Measurements from ENCODE around the gene SYTL5.

Gene SYTL5

GRCh38 chrX:38165023-38165422 lies 158.7 kb downstream of the SYTL5 start:
- no peak for TF ChIP-seq GATA2 (IDR thresholded peaks at IDR 0.05; ENCODE audit: low read depth, low read length)
- TF ChIP-seq GATA3 (IDR thresholded peaks at IDR 0.05; ENCODE audit: low read depth, low read length), result no peak

GRCh38 chrX:38166478-38167083 lies 160.2 kb downstream of the SYTL5 start:
- TF ChIP-seq GATA3 (IDR thresholded peaks at IDR 0.05; ENCODE audit: low read depth, low read length), result no peak
- no peak for TF ChIP-seq GATA2 (IDR thresholded peaks at IDR 0.05; ENCODE audit: low read depth, low read length)

DNA sequence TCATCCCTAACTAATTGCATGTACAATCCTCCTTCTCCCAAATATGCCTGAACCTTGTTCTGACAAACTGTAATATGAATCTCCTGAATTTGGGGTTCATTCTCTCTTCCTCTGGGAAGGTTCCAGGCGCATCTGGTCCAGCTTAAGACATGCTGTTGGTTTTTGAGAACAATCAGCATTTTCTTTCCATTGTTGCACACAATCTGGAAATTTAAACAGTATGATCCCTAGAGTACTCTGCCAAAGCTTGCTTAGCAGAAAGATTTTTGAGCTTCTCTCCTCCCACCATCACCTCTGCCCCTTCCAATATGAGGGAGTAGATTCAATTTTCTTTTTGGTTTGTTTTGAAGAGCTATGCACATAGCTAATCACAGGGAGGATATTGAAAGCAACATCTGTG lies 164.2 kb downstream of the SYTL5 start:
- TF ChIP-seq GATA3 (IDR thresholded peaks at IDR 0.05; ENCODE audit: low read depth, low read length) (no peak), GATA2 (IDR thresholded peaks at IDR 0.05; ENCODE audit: low read depth, low read length) (no peak)

- TF ChIP-seq GATA2 (IDR thresholded peaks at IDR 0.05; ENCODE audit: low read depth, low read length) (no peak), GATA3 (IDR thresholded peaks at IDR 0.05; ENCODE audit: low read depth, low read length) (no peak)
These were observed 166.2 kb downstream of the SYTL5 start for GRCh38 chrX:38172596-38172995.

GRCh38 chrX:38175139-38175538 lies 168.8 kb downstream of the SYTL5 start:
- TF ChIP-seq GATA2 (IDR thresholded peaks at IDR 0.05; ENCODE audit: low read depth, low read length), result no peak
- no peak for TF ChIP-seq GATA3 (IDR thresholded peaks at IDR 0.05; ENCODE audit: low read depth, low read length)

GRCh38 chrX:38178396-38178795 lies 172.0 kb downstream of the SYTL5 start:
- TF ChIP-seq GATA3 (IDR thresholded peaks at IDR 0.05; ENCODE audit: low read depth, low read length), result no peak
- TF ChIP-seq GATA2 (IDR thresholded peaks at IDR 0.05; ENCODE audit: low read depth, low read length), result no peak

Measured in SH-SY5Y (cell line).